HEK293 (cell line): ENCODE results near the gene PRRC2B.

ENCODE experiments used
- EGR2 ChIP-seq: fragments of 450-650 bp; formaldehyde crosslinking; IDR thresholded peaks from 2 replicates; pipeline ENCODE4 v1.5.1; 2016; ENCODE audit warnings: low read depth, missing biosample characterization, missing genetic modification characterization
- FEZF1 ChIP-seq: fragments of 450-650 bp; formaldehyde crosslinking; IDR thresholded peaks from 2 replicates; pipeline ENCODE4 v1.5.1; 2016; ENCODE audit warnings: missing biosample characterization, missing genetic modification characterization
- IKZF3 ChIP-seq: fragments of 450-650 bp; IDR thresholded peaks from 2 replicates; pipeline ENCODE4 v1.5.0; 2018; ENCODE audit warnings: missing biosample characterization, mild to moderate bottlenecking, missing genetic modification characterization, moderate library complexity
- OVOL3 ChIP-seq: fragments of 450-650 bp; formaldehyde crosslinking; IDR thresholded peaks from 2 replicates; pipeline ENCODE4 v1.5.1; 2016; ENCODE audit warnings: missing biosample characterization, missing genetic modification characterization
- SP7 ChIP-seq: fragments of 450-650 bp; formaldehyde crosslinking; IDR thresholded peaks from 2 replicates; pipeline ENCODE4 v1.5.1; 2016; ENCODE audit warnings: missing biosample characterization, missing genetic modification characterization
- ZBTB48 ChIP-seq: fragments of 450-650 bp; formaldehyde crosslinking; IDR thresholded peaks from 2 replicates; pipeline ENCODE4 v1.5.1; 2016; ENCODE audit warnings: missing biosample characterization, missing genetic modification characterization
- ZFHX2 ChIP-seq: fragments of 450-650 bp; formaldehyde crosslinking; conservative IDR thresholded peaks from 2 replicates; pipeline ENCODE4 v1.5.1; 2016; ENCODE audit warnings: missing biosample characterization, missing genetic modification characterization
- ZFP37 ChIP-seq: fragments of 450-650 bp; formaldehyde crosslinking; IDR thresholded peaks from 2 replicates; pipeline ENCODE4 v1.5.1; 2016; ENCODE audit warnings: missing biosample characterization, missing genetic modification characterization
- ZIC2 ChIP-seq: fragments of 450-650 bp; formaldehyde crosslinking; IDR thresholded peaks from 2 replicates; pipeline ENCODE4 v1.5.1; 2016; ENCODE audit warnings: missing biosample characterization, missing genetic modification characterization
- ZNF10 ChIP-seq: fragments of 450-650 bp; formaldehyde crosslinking; IDR thresholded peaks from 2 replicates; pipeline ENCODE4 v1.5.1; 2017; ENCODE audit warnings: missing biosample characterization, missing genetic modification characterization
- ZNF169 ChIP-seq: fragments of 450-650 bp; formaldehyde crosslinking; IDR thresholded peaks from 2 replicates; pipeline ENCODE4 v1.5.1; 2016; ENCODE audit warnings: missing biosample characterization, missing genetic modification characterization
- ZNF19 ChIP-seq: fragments of 450-650 bp; formaldehyde crosslinking; IDR thresholded peaks from 2 replicates; pipeline ENCODE4; 2016; ENCODE audit warnings: missing biosample characterization, missing genetic modification characterization, low read depth
- ZNF202 ChIP-seq: fragments of 450-650 bp; formaldehyde crosslinking; IDR thresholded peaks from 2 replicates; pipeline ENCODE4 v1.5.1; 2016; ENCODE audit warnings: missing biosample characterization, missing genetic modification characterization, borderline replicate concordance
- ZNF248 ChIP-seq: fragments of 450-650 bp; formaldehyde crosslinking; IDR thresholded peaks from 2 replicates; pipeline ENCODE4 v1.5.1; 2017; ENCODE audit warnings: missing biosample characterization, missing genetic modification characterization
- ZNF311 ChIP-seq: fragments of 450-650 bp; formaldehyde crosslinking; IDR thresholded peaks from 2 replicates; pipeline ENCODE4 v1.5.1; 2017; ENCODE audit warnings: missing biosample characterization, missing genetic modification characterization, borderline replicate concordance
- ZNF335 ChIP-seq: fragments of 450-650 bp; formaldehyde crosslinking; conservative IDR thresholded peaks from 2 replicates; pipeline ENCODE4 v1.5.1; 2016; ENCODE audit warnings: missing biosample characterization, missing genetic modification characterization
- ZNF391 ChIP-seq: fragments of 450-650 bp; formaldehyde crosslinking; IDR thresholded peaks from 2 replicates; pipeline ENCODE4 v1.5.1; 2016; ENCODE audit warnings: low read depth, missing biosample characterization, missing genetic modification characterization, borderline replicate concordance
- ZNF544 ChIP-seq: fragments of 450-650 bp; formaldehyde crosslinking; IDR thresholded peaks from 2 replicates; pipeline ENCODE4 v1.5.0; 2017; ENCODE audit warnings: missing biosample characterization, missing genetic modification characterization
- ZNF549 ChIP-seq: fragments of 450-650 bp; IDR thresholded peaks from 2 replicates; pipeline ENCODE4 v1.5.1; 2018; ENCODE audit warnings: missing biosample characterization, missing genetic modification characterization, mild to moderate bottlenecking, inconsistent platforms, moderate library complexity
- ZNF560 ChIP-seq: fragments of 450-650 bp; formaldehyde crosslinking; IDR thresholded peaks from 2 replicates; pipeline ENCODE4 v1.5.1; 2017; ENCODE audit warnings: missing biosample characterization, missing genetic modification characterization, borderline replicate concordance
- ZNF600 ChIP-seq: fragments of 450-650 bp; formaldehyde crosslinking; IDR thresholded peaks from 2 replicates; pipeline ENCODE4 v1.5.1; 2016; ENCODE audit warnings: missing biosample characterization, missing genetic modification characterization
- ZNF626 ChIP-seq: fragments of 450-650 bp; sonication (Bioruptor Pico); formaldehyde crosslinking; IDR thresholded peaks from 2 replicates; pipeline ENCODE4 v1.5.1; 2018; ENCODE audit warnings: missing biosample characterization, missing genetic modification characterization, inconsistent platforms
- ZNF629 ChIP-seq: fragments of 450-650 bp; formaldehyde crosslinking; IDR thresholded peaks from 2 replicates; pipeline ENCODE4 v1.5.1; 2017; ENCODE audit warnings: missing biosample characterization, missing genetic modification characterization
- ZNF660 ChIP-seq: fragments of 450-650 bp; IDR thresholded peaks from 2 replicates; pipeline ENCODE4 v1.5.1; 2018; ENCODE audit warnings: missing biosample characterization, mild to moderate bottlenecking, missing genetic modification characterization
- ZNF664 ChIP-seq: fragments of 450-650 bp; formaldehyde crosslinking; IDR thresholded peaks from 2 replicates; pipeline ENCODE4 v1.5.1; 2016; ENCODE audit warnings: missing biosample characterization, missing genetic modification characterization
- TF ChIP-seq, protein P1 (sequence below): fragments of 450-650 bp; formaldehyde crosslinking; IDR thresholded peaks from 2 replicates; pipeline ENCODE4 v1.5.1; 2016; ENCODE audit warnings: missing biosample characterization, missing genetic modification characterization
- TF ChIP-seq, protein P2 (sequence below): fragments of 450-650 bp; formaldehyde crosslinking; IDR thresholded peaks from 2 replicates; pipeline ENCODE4 v1.5.1; 2016; ENCODE audit warnings: missing biosample characterization, missing genetic modification characterization
- TF ChIP-seq, protein P3 (sequence below): fragments of 450-650 bp; formaldehyde crosslinking; IDR thresholded peaks from 2 replicates; pipeline ENCODE4 v1.5.1; 2017; ENCODE audit warnings: missing biosample characterization, missing genetic modification characterization
- TF ChIP-seq, protein P4 (sequence below): fragments of 450-650 bp; formaldehyde crosslinking; IDR thresholded peaks from 2 replicates; pipeline ENCODE4 v1.5.1; 2016; ENCODE audit warnings: missing biosample characterization, missing genetic modification characterization
- TF ChIP-seq, protein P5 (sequence below): fragments of 450-650 bp; formaldehyde crosslinking; IDR thresholded peaks from 2 replicates; pipeline ENCODE4 v1.5.1; 2016; ENCODE audit warnings: missing biosample characterization, missing genetic modification characterization
- TF ChIP-seq, protein P6 (sequence below): fragments of 450-650 bp; formaldehyde crosslinking; IDR thresholded peaks from 2 replicates; pipeline ENCODE4 v1.5.1; 2016; ENCODE audit warnings: missing biosample characterization, missing genetic modification characterization

Gene PRRC2B

DNA sequence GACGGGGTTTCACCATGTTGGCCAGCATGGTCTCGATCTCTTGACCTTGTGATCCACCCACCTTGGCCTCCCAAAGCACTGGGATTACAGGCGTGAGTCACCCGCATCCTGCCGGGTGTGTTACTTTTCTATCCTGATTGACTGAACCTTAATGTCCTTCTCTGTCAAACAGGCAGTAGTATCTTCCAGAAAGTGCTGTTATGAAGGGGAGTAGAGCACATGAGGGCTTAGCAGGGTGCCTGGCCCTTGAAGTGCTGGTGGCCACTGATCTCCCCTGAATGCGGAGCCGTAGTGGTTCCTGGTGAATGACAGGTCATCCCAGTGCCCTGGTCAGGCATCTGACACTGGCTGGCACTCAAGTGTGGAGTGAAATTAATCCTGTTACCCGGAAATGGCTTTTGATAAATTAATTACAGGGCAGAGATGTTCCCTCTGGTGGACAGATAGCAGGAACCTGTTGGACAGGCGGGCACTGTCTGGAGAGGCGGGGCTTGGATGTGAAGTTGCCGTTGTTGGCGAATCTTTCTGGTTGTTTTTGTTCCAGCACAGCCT, 28.4 kb downstream of the PRRC2B start (continued):
- TF ChIP-seq, protein P1, sequence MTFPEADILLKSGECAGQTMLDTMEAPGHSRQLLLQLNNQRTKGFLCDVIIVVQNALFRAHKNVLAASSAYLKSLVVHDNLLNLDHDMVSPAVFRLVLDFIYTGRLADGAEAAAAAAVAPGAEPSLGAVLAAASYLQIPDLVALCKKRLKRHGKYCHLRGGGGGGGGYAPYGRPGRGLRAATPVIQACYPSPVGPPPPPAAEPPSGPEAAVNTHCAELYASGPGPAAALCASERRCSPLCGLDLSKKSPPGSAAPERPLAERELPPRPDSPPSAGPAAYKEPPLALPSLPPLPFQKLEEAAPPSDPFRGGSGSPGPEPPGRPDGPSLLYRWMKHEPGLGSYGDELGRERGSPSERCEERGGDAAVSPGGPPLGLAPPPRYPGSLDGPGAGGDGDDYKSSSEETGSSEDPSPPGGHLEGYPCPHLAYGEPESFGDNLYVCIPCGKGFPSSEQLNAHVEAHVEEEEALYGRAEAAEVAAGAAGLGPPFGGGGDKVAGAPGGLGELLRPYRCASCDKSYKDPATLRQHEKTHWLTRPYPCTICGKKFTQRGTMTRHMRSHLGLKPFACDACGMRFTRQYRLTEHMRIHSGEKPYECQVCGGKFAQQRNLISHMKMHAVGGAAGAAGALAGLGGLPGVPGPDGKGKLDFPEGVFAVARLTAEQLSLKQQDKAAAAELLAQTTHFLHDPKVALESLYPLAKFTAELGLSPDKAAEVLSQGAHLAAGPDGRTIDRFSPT (tag by site-specific recombination), result peak; percentile 39; the same call in 1 of the 2 replicates
- 0 out of 2 replicates have a peak, but pooled peaks have one; percentile 10 for TF ChIP-seq ZNF335
- no peak for TF ChIP-seq ZNF391 (tag by site-specific recombination)
- no peak for TF ChIP-seq EGR2 (tag by site-specific recombination)
- no peak for TF ChIP-seq ZNF549
- no peak for TF ChIP-seq ZNF311
- no peak for TF ChIP-seq ZNF169 (tag by site-specific recombination)
- no peak for TF ChIP-seq IKZF3 (tag by site-specific recombination)
- no peak for TF ChIP-seq ZNF560 (tag by site-specific recombination)
- TF ChIP-seq, protein P2, sequence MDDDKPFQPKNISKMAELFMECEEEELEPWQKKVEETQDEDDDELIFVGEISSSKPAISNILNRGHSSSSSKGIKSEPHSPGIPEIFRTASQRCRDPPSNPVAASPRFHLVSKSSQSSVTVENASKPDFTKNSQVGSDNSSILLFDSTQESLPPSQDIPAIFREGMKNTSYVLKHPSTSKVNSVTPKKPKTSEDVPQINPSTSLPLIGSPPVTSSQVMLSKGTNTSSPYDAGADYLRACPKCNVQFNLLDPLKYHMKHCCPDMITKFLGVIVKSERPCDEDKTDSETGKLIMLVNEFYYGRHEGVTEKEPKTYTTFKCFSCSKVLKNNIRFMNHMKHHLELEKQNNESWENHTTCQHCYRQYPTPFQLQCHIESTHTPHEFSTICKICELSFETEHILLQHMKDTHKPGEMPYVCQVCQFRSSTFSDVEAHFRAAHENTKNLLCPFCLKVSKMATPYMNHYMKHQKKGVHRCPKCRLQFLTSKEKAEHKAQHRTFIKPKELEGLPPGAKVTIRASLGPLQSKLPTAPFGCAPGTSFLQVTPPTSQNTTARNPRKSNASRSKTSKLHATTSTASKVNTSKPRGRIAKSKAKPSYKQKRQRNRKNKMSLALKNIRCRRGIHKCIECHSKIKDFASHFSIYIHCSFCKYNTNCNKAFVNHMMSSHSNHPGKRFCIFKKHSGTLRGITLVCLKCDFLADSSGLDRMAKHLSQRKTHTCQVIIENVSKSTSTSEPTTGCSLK (tag by site-specific recombination), result no peak
- no peak for TF ChIP-seq ZNF10 (tag by site-specific recombination)
- TF ChIP-seq, protein P3, sequence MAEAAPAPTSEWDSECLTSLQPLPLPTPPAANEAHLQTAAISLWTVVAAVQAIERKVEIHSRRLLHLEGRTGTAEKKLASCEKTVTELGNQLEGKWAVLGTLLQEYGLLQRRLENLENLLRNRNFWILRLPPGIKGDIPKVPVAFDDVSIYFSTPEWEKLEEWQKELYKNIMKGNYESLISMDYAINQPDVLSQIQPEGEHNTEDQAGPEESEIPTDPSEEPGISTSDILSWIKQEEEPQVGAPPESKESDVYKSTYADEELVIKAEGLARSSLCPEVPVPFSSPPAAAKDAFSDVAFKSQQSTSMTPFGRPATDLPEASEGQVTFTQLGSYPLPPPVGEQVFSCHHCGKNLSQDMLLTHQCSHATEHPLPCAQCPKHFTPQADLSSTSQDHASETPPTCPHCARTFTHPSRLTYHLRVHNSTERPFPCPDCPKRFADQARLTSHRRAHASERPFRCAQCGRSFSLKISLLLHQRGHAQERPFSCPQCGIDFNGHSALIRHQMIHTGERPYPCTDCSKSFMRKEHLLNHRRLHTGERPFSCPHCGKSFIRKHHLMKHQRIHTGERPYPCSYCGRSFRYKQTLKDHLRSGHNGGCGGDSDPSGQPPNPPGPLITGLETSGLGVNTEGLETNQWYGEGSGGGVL (tag by site-specific recombination), result no peak
- TF ChIP-seq ZNF600 (tag by site-specific recombination), result no peak
- TF ChIP-seq ZFHX2 (tag by site-specific recombination), result 0 out of 2 replicates have a peak, but pooled peaks have one; percentile 41
- TF ChIP-seq OVOL3 (tag by site-specific recombination), result no peak
- TF ChIP-seq ZNF544 (tag by site-specific recombination), result no peak
- TF ChIP-seq ZNF202, result no peak
- no peak for TF ChIP-seq ZNF248
- peak; percentile 43 for TF ChIP-seq SP7
- TF ChIP-seq, protein P4, sequence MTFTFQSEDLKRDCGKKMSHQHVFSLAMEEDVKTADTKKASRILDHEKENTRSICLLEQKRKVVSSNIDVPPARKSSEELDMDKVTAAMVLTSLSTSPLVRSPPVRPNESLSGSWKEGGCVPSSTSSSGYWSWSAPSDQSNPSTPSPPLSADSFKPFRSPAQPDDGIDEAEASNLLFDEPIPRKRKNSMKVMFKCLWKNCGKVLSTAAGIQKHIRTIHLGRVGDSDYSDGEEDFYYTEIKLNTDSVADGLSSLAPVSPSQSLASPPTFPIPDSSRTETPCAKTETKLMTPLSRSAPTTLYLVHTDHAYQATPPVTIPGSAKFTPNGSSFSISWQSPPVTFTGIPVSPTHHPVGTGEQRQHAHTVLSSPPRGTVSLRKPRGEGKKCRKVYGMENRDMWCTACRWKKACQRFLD (tag by site-specific recombination), result no peak
- no peak for TF ChIP-seq ZNF626
- TF ChIP-seq, protein P5, sequence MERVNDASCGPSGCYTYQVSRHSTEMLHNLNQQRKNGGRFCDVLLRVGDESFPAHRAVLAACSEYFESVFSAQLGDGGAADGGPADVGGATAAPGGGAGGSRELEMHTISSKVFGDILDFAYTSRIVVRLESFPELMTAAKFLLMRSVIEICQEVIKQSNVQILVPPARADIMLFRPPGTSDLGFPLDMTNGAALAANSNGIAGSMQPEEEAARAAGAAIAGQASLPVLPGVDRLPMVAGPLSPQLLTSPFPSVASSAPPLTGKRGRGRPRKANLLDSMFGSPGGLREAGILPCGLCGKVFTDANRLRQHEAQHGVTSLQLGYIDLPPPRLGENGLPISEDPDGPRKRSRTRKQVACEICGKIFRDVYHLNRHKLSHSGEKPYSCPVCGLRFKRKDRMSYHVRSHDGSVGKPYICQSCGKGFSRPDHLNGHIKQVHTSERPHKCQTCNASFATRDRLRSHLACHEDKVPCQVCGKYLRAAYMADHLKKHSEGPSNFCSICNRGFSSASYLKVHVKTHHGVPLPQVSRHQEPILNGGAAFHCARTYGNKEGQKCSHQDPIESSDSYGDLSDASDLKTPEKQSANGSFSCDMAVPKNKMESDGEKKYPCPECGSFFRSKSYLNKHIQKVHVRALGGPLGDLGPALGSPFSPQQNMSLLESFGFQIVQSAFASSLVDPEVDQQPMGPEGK (tag by site-specific recombination), result no peak
- TF ChIP-seq ZFP37 (tag by site-specific recombination), result no peak
- no peak for TF ChIP-seq ZNF660 (tag by site-specific recombination)
- TF ChIP-seq, protein P6, sequence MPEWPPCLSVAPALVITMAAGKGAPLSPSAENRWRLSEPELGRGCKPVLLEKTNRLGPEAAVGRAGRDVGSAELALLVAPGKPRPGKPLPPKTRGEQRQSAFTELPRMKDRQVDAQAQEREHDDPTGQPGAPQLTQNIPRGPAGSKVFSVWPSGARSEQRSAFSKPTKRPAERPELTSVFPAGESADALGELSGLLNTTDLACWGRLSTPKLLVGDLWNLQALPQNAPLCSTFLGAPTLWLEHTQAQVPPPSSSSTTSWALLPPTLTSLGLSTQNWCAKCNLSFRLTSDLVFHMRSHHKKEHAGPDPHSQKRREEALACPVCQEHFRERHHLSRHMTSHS (tag by site-specific recombination), result no peak
- TF ChIP-seq FEZF1 (tag by site-specific recombination), result no peak
- no peak for TF ChIP-seq ZNF19 (tag by site-specific recombination)
- TF ChIP-seq ZNF629 (tag by site-specific recombination), result no peak
- TF ChIP-seq ZIC2, result peak; percentile 48; the same call in 1 of the 2 replicates
- no peak for TF ChIP-seq ZNF664 (tag by site-specific recombination)
- no peak for TF ChIP-seq ZBTB48
